ENCODE results near the gene PLXNA2.

The PLXNA2 gene

DNA sequence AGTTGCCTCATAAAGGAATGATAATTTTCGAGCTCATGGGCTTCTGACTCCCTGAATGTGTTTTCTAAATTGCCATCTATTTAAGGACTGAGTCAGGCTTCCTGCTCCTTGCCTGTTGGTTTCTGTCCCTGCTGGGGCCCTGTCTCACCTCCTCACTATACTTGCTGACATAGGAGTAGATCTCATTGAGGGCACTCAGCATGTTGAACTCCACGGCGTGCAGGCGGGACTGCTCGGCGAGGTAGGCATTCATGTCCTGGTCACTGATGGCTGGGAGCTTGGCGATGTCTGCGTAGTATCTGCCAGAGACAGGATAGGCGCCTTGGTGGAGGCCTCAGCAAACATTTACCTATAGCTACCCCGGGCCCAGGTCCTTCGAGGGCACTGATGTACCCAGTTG lies 216.3 kb downstream of the PLXNA2 start:
- H3K9ac ChIP-seq (ENCODE audit: low read length), result no peak overlapping the region
- no peak overlapping the region for H3K4me3 ChIP-seq (ENCODE audit: low read depth, low read length)
- no peaks in the 10 kb centered on the region for H3K27me3 ChIP-seq (ENCODE audit: control insufficient read depth, insufficient read depth, low read length)
- H3K27ac ChIP-seq (ENCODE audit: low read depth, low read length), result no peak overlapping the region
- no peaks in the 10 kb centered on the region; the same call in 1 of the 2 replicates for H3K36me3 ChIP-seq (ENCODE audit: control insufficient read depth, insufficient read depth, low read length)
- peaks cover 5% of the 10 kb centered on the region; the same call in 1 of the 2 replicates for H3K4me1 ChIP-seq (ENCODE audit: control insufficient read depth, insufficient read depth, low read length)
- no peaks in the 10 kb centered on the region for H3K9me3 ChIP-seq (ENCODE audit: control insufficient read depth, insufficient read depth, low read depth, low read length)

DNA sequence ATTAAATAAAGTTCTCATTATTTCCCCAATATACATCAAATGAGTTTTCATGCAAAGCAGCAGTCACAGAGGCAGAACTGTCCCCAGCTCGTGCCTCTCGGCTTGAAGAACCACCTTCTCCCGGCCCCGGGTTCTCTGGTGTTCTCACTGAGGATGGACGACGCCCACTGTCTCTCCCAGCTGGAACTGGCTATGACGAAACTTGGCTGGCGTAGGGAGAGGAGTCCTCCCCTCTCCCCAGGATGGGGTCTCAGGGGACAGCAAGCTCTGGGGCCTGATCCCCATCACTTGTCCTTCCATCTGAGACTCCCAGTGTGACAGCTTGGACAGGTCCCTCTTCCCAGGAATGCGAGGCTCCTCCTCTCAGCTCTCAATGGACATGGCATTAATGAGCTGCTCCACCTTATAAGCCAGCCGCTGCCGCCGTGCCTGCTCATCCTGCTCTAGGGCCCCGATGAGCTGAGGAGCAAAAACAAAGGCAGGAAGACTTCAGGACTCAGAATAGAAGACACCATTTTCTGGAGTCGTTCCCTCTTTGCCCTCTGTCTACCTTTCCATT lies 217.2 kb downstream of the PLXNA2 start:
- Histone ChIP-seq H3K27me3 (ENCODE audit: control insufficient read depth, insufficient read depth, low read length) (no peaks in the 10 kb centered on the region), H3K9ac (ENCODE audit: low read length) (no peak overlapping the region), H3K9me3 (ENCODE audit: control insufficient read depth, insufficient read depth, low read depth, low read length) (no peaks in the 10 kb centered on the region), H3K4me1 (ENCODE audit: control insufficient read depth, insufficient read depth, low read length) (peaks cover 5% of the 10 kb centered on the region; the same call in 1 of the 2 replicates), H3K27ac (ENCODE audit: low read depth, low read length) (no peak overlapping the region), H3K4me3 (ENCODE audit: low read depth, low read length) (no peak overlapping the region), H3K36me3 (ENCODE audit: control insufficient read depth, insufficient read depth, low read length) (no peaks in the 10 kb centered on the region; the same call in 1 of the 2 replicates)

DNA sequence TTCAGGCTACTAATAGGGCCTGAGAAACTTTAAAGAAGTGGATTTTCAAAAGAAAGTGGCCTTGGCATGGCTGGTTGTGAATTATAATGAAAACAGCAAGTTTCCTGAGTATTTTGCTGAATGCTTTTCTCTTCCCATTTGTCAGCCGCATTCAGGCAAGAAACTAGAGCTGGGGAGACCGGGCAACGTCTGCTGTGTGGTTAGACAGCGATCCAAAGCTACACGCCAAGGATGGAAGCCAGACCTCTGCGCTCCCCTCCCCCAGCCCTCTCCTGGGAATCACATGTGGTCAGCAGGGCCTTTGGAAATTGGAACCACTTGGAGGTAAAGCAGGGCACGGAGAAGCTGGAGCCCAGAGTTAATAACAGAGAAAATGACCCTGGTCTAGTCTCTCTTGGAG lies 219.2 kb downstream of the PLXNA2 start:
- no peak overlapping the region for H3K9ac ChIP-seq (ENCODE audit: low read length)
- no peak overlapping the region for H3K27ac ChIP-seq (ENCODE audit: low read depth, low read length)
- H3K4me3 ChIP-seq (ENCODE audit: low read depth, low read length), result no peak overlapping the region
- peaks cover 5% of the 10 kb centered on the region; the same call in 1 of the 2 replicates for H3K4me1 ChIP-seq (ENCODE audit: control insufficient read depth, insufficient read depth, low read length)
- H3K27me3 ChIP-seq (ENCODE audit: control insufficient read depth, insufficient read depth, low read length), result no peaks in the 10 kb centered on the region
- no peaks in the 10 kb centered on the region; the same call in 1 of the 2 replicates for H3K36me3 ChIP-seq (ENCODE audit: control insufficient read depth, insufficient read depth, low read length)
- H3K9me3 ChIP-seq (ENCODE audit: control insufficient read depth, insufficient read depth, low read depth, low read length), result no peaks in the 10 kb centered on the region

DNA sequence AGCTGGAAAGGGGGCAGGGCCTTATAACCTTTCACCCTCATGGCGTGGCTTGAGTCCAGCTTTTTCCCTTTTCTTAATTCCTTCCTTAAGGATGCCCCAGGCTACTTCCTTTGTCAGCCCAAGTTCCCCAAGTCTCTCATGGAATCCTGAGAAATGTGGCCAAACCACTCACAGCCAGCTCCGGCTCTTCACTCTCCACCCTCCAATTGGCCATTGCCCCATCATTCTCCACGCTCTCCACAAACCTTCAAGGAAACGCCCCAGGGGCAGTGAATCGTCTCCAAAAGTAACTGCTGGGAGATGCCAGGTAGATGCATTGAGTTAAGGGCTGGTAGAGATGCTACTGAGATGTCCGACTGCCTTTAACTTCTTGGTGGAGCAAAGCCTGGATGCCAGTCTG lies 219.8 kb downstream of the PLXNA2 start:
- H3K27ac ChIP-seq (ENCODE audit: low read depth, low read length), result no peak overlapping the region
- no peaks in the 10 kb centered on the region; the same call in 1 of the 2 replicates for H3K36me3 ChIP-seq (ENCODE audit: control insufficient read depth, insufficient read depth, low read length)
- H3K4me3 ChIP-seq (ENCODE audit: low read depth, low read length), result no peak overlapping the region
- H3K9ac ChIP-seq (ENCODE audit: low read length), result no peak overlapping the region
- no peaks in the 10 kb centered on the region for H3K27me3 ChIP-seq (ENCODE audit: control insufficient read depth, insufficient read depth, low read length)
- no peaks in the 10 kb centered on the region for H3K9me3 ChIP-seq (ENCODE audit: control insufficient read depth, insufficient read depth, low read depth, low read length)
- H3K4me1 ChIP-seq (ENCODE audit: control insufficient read depth, insufficient read depth, low read length), result no peaks in the 10 kb centered on the region; the same call in 1 of the 2 replicates

DNA sequence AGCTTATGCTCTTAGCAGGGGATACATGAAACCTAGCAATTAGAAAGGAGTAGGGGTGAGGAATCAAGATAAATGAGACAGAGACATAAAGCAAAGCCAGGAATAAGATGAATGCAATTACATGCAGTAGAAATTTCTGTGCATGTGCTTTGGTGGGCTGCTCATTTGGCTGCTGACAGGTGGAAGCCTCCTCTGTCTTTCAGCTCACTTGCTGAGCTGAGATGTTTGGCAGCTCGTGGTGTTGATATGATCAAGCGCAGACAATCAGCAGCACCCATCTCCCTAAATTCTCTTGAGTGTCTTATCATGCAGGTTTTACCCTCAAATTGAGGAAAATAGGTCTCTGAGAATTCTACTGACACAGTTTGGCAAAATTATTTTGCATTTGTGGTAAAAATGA lies 224.9 kb downstream of the PLXNA2 start:
- Histone ChIP-seq H3K9me3 (ENCODE audit: control insufficient read depth, insufficient read depth, low read depth, low read length) (no peaks in the 10 kb centered on the region), H3K9ac (ENCODE audit: low read length) (no peak overlapping the region), H3K27me3 (ENCODE audit: control insufficient read depth, insufficient read depth, low read length) (no peaks in the 10 kb centered on the region), H3K4me1 (ENCODE audit: control insufficient read depth, insufficient read depth, low read length) (no peaks in the 10 kb centered on the region; the same call in 1 of the 2 replicates), H3K36me3 (ENCODE audit: control insufficient read depth, insufficient read depth, low read length) (no peaks in the 10 kb centered on the region), H3K27ac (ENCODE audit: low read depth, low read length) (no peak overlapping the region), H3K4me3 (ENCODE audit: low read depth, low read length) (no peak overlapping the region)

DNA sequence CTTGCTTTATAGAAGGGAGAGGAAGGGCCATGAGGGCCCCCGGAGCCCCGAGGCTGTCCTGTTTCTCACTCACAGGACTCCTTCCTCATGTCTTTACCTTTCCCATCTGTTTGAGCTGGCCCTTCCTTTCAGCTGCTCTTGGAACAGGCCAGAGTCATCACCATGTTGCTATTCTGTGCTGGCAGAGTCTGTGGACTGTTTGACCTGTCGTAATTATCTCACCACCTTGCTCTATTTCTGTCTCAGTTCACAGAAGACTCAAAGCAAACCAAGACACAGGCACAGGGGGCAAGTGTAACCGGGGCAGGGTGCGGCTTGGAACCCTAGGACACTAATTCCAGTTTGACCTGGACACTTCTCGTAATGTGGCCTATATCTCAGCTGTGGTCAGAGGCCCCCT lies 228.9 kb downstream of the PLXNA2 start:
- no peak overlapping the region for H3K4me3 ChIP-seq (ENCODE audit: low read depth, low read length)
- H3K36me3 ChIP-seq (ENCODE audit: control insufficient read depth, insufficient read depth, low read length), result no peaks in the 10 kb centered on the region
- H3K27me3 ChIP-seq (ENCODE audit: control insufficient read depth, insufficient read depth, low read length), result no peaks in the 10 kb centered on the region
- H3K9ac ChIP-seq (ENCODE audit: low read length), result no peak overlapping the region
- no peaks in the 10 kb centered on the region for H3K9me3 ChIP-seq (ENCODE audit: control insufficient read depth, insufficient read depth, low read depth, low read length)
- H3K27ac ChIP-seq (ENCODE audit: low read depth, low read length), result no peak overlapping the region
- H3K4me1 ChIP-seq (ENCODE audit: control insufficient read depth, insufficient read depth, low read length), result no peaks in the 10 kb centered on the region

DNA sequence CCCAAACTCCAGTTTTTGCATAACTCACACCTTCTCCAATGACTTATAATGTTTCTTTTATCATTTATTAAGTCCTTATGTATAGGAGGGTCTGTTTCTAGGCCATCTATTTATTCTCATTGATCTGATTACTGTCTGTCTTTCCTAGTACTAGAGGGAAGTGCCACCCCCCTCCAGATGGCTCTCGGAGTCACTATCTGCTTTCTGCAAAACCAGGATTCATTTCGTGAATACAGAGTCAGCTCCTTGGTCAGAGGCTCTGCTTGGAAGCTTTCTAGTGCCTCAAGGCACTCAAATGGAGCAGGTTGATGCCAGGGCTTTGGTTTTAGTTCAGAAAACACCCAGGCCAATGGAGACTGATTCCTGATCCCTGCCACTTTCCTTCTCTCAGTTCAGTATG lies 231.0 kb downstream of the PLXNA2 start:
- Histone ChIP-seq H3K27ac (ENCODE audit: low read depth, low read length) (no peak overlapping the region), H3K27me3 (ENCODE audit: control insufficient read depth, insufficient read depth, low read length) (no peaks in the 10 kb centered on the region), H3K4me3 (ENCODE audit: low read depth, low read length) (no peak overlapping the region), H3K4me1 (ENCODE audit: control insufficient read depth, insufficient read depth, low read length) (no peaks in the 10 kb centered on the region), H3K36me3 (ENCODE audit: control insufficient read depth, insufficient read depth, low read length) (no peaks in the 10 kb centered on the region), H3K9ac (ENCODE audit: low read length) (no peak overlapping the region), H3K9me3 (ENCODE audit: control insufficient read depth, insufficient read depth, low read depth, low read length) (no peaks in the 10 kb centered on the region)

DNA sequence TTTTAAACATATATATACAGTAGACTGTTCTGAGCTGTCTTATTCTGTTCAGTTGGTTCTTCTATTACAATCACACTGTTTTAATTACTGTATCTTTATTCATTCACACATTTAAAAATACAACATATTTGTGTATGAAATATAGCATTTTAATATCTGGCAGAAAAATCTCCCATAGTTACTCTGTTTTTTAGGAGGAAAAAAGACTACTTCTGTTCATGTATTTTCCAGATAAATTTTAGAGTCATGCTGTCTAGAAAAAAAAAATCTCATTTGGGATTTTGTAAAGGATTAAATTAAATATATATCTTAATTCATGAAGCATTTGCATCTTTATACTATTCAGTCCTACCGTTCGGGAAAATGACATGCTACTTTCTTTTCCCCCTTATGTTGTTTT lies 231.5 kb downstream of the PLXNA2 start:
- H3K27ac ChIP-seq (ENCODE audit: low read depth, low read length), result no peak overlapping the region
- H3K27me3 ChIP-seq (ENCODE audit: control insufficient read depth, insufficient read depth, low read length), result no peaks in the 10 kb centered on the region
- H3K4me3 ChIP-seq (ENCODE audit: low read depth, low read length), result no peak overlapping the region

DNA sequence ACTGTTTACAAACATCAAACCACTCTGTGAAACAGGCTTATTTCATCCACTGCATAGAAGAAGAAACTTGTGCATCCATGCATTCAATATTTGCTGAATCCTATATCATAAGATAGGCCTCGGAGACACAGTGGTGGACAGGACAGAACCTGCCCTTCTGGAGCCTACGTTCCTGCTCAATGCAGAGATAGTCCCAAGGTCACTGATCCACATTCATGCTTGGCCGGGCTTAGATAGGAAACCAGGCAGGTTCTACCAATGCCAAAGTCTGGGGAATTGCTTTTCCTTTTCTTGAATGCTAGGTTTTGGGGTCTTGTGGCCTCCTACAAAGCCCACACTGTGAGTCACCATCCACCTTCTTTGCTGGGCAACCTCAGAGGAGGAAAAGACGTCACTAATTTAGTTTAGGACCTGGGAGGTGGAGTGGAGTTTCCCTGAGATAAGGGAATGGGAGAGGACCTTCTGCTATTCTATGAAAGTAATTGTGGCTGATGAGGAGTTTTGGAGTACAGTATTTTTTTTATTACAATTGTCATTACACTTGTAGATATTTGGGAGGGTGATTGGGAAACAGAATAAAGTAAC lies 233.6 kb downstream of the PLXNA2 start:
- Histone ChIP-seq H3K4me3 (ENCODE audit: low read depth, low read length) (no peak overlapping the region), H3K36me3 (ENCODE audit: control insufficient read depth, insufficient read depth, low read length) (no peaks in the 10 kb centered on the region), H3K27me3 (ENCODE audit: control insufficient read depth, insufficient read depth, low read length) (no peaks in the 10 kb centered on the region), H3K4me1 (ENCODE audit: control insufficient read depth, insufficient read depth, low read length) (no peaks in the 10 kb centered on the region), H3K9ac (ENCODE audit: low read length) (no peak overlapping the region), H3K9me3 (ENCODE audit: control insufficient read depth, insufficient read depth, low read depth, low read length) (no peaks in the 10 kb centered on the region), H3K27ac (ENCODE audit: low read depth, low read length) (no peak overlapping the region)

More for the DNA sequence above, 231.5 kb downstream of the PLXNA2 start:
- Histone ChIP-seq H3K36me3 (ENCODE audit: control insufficient read depth, insufficient read depth, low read length) (no peaks in the 10 kb centered on the region), H3K9ac (ENCODE audit: low read length) (no peak overlapping the region), H3K9me3 (ENCODE audit: control insufficient read depth, insufficient read depth, low read depth, low read length) (no peaks in the 10 kb centered on the region), H3K4me1 (ENCODE audit: control insufficient read depth, insufficient read depth, low read length) (no peaks in the 10 kb centered on the region)

DNA sequence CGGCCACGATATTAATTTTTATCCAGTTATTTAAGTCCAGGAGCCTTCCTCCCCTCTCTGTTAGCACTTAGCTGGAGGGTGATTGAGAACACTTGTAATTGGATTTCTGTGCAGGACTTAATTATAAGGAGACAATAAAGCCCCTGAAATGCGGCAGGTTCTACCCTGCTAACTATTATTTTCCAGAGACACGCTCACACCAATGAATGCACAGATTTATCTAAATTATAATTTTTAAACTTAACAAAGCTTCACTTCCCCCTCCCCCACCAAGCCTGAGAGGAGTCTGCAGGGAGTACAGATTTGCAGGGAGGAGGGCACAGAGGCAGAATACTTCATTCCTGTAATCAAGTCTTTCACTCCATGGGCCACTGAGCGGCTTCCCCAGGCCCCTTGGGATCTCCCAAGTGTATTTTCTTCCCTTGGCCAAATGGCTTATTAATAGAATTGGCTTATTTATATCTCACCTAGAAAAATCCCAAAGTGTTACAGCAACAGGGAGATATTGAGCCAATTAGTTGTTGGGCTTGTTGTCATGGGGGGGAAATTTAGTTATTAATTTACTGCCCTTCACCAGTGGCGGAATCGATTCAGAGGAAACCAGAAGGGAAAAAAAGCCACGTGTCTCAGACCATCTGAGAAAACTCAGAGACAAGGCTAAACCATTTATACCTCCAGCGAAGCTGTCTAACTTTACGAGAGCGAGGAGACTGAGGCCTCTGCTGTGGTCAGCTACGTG lies 234.3 kb downstream of the PLXNA2 start:
- Histone ChIP-seq H3K27ac (ENCODE audit: low read depth, low read length) (no peak overlapping the region), H3K27me3 (ENCODE audit: control insufficient read depth, insufficient read depth, low read length) (no peaks in the 10 kb centered on the region), H3K9me3 (ENCODE audit: control insufficient read depth, insufficient read depth, low read depth, low read length) (no peaks in the 10 kb centered on the region), H3K4me3 (ENCODE audit: low read depth, low read length) (no peak overlapping the region), H3K9ac (ENCODE audit: low read length) (no peak overlapping the region), H3K36me3 (ENCODE audit: control insufficient read depth, insufficient read depth, low read length) (no peaks in the 10 kb centered on the region), H3K4me1 (ENCODE audit: control insufficient read depth, insufficient read depth, low read length) (no peaks in the 10 kb centered on the region)

DNA sequence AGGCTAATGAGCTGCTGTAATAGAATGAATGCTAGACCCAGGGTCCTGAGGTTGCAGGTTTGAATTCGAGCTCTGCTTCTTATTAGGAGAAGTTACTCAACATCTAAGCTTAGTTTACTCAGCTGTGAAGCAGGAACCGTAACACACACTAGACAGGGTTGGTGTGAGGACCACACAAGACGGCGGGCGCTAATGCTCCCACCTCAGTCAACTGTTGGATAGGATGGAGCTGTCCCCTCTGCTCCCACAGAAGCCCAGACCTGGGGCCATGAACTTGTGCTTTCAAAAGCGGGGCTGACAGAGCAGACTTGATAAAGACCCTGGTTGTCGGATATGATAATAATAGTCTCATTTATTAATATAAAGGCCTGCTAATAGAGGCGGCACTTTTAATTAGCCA lies 234.9 kb downstream of the PLXNA2 start:
- no peak overlapping the region for H3K27ac ChIP-seq (ENCODE audit: low read depth, low read length)
- no peaks in the 10 kb centered on the region for H3K36me3 ChIP-seq (ENCODE audit: control insufficient read depth, insufficient read depth, low read length)
- H3K9me3 ChIP-seq (ENCODE audit: control insufficient read depth, insufficient read depth, low read depth, low read length), result no peaks in the 10 kb centered on the region
- H3K9ac ChIP-seq (ENCODE audit: low read length), result no peak overlapping the region
- no peaks in the 10 kb centered on the region for H3K4me1 ChIP-seq (ENCODE audit: control insufficient read depth, insufficient read depth, low read length)
- H3K27me3 ChIP-seq (ENCODE audit: control insufficient read depth, insufficient read depth, low read length), result no peaks in the 10 kb centered on the region
- no peak overlapping the region for H3K4me3 ChIP-seq (ENCODE audit: low read depth, low read length)

All from HUES6 (cell line).